Ecto neural progenitor cell (in vitro differentiated cells): ENCODE results near the gene CDHR1.
A peak's percentile ranks its signal among the peaks of the same experiment; 100 is the strongest.

Experiments
- DNase-seq: peaks from one replicate; pipeline ENCODE4 v3.0.0-alpha.2; 2018; ENCODE audit warnings: low spot score

CDHR1 gene

DNA sequence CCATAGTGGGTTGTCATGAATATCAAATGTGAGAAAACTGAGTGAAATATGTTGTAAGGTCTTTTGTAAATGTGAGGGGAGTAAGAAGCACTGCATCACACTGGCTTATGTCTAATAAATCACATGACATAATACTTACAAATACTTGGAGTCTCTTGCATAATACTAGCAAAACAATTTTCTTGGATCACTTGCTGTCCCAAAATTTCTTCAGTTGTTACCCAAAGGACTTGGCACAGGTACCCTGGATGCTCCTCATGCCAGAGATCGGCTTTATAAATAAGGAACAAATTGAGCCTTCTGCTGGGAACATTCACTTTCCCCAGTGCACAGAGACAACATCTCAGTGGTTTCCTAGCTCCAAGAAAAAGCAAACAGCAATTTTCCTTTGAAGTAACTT lies 36.0 kb downstream of the CDHR1 start:
- DNase-seq = no peak

DNA sequence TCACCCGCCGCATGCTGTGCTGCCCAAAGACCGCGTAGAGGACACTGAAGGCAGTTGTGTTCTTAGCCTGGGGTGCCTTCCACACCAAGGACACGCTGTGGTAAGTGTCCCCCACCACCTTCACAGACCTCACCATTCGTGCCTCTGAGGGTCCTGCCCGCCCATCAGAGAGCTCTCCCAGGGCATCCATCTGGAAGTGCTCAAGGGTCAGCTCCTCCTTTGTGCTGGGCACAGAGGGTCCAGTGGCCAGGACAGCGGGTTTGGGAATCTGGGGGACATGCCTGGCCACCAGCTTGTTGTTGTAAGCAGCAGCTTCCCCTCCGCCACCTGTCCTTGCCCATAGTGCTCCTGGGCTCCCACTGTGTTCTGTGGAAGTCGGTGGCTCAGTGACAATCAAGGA lies 38.0 kb downstream of the CDHR1 start:
- no peak for DNase-seq

DNA sequence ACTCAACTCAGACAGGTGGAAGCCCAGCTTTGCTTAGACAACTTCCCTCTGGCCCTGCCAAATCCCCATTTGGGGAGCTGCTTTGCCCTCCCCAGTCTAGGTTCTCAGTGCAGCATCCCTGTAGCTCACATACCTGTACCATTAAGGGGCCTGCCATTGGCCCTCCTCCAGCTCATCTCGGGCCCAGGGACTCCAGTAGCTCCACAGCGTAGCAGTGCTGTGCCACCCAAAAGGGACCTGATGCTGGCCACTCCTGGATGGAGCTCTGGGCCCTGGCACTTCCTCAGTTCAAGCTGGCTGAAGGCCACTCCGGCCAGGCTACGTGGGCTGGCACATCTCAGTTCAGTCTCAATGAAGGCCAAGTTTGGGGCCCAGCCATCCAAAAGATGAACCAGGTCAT lies 39.6 kb downstream of the CDHR1 start:
- DNase-seq = no peak

DNA sequence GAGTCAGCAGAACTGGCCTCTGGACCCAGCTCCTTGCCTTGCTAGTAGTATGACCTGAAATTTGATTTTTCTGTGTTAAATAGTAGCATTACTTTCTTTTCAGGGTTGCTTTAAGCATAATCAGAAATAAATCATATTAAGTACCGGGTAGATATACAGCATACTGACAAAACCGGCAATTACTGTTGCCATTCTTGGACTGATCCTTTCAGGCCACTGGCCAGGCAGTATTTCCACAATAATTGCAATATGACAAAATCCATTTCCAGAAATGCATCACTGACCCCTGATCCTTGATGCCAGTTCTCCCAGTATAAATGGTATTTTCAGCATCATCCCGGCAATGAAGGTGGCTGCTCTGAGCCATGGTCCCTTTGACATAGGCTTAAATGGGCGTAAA lies 40.1 kb downstream of the CDHR1 start:
- DNase-seq = no peak

DNA sequence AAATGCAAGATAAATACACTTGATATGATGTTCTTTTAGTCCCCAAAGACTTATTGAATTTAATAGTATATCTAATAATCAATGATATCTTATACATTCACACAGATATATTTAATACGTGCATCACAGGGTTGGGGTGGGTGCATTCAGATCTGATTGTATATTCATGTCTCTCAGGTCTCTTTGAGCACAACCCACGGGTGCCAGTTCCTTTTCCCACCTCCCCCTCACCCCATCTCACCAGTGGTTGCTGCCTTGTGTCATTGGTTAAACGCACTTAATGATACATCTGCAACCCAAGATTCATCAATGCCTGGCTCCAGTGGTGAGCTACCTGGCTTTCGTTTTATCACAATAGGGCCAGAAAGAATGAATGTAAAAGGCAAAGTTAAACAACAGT lies 40.8 kb downstream of the CDHR1 start:
- DNase-seq = no peak

DNA sequence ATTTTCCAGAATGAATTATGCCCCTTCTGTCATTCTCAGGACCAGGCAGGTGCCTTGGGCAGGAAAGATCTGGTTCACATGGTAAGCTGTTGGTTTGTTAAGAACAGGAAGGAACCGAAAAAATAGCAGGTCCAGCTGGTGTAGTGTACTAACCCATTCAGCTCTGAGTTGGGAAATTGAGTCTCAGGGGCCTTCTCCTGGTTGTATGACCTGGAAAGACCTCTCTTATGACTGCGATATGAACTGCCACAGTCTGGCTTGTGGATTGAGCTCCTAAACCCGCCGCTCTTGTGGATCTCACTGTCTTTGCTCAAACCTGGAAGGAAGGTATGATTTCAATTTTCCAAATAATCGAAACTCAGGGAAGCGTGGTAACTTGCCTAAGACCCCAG lies 42.5 kb downstream of the CDHR1 start:
- DNase-seq = no peak

DNA sequence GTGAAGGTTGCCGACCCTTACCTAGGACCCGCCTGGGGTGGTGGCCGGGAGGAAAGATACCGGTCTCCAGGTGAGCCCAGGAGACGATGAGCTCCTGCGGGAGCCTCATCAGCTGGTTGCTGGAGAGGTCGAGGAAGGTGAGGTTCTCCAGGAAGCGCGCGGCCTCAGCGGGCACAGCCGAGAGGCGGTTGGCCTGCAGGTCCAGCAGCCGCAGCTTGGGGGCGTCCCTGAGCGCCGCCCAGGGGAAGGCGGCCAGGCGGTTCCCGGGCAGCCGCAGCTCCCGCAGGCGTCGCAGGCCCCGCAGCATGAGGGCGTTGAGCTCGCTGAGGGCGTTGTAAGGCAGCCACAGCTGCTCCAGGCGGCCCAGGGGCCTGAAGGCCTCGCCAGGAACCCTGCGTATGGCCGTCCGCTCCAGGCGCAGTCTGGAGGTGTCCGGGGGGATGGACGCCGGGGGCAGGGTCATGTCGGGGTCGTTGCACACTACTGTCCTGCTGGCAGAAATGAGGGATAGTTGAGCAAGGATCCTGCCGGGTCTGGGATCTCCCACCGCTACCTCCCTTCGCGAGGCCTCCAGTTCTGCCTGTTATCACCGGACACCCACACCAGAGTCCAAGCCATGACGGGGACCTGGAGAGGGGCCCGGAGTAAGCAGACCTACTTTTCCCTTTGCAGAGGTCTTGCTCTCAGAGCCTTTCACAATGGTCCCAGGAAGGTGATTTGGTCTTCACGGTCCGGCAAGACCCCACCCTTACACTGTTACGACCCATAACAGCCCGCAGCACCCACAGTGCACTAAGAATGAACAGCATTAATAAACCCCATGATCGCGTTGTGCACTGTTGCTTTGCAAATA lies 43.1 kb downstream of the CDHR1 start:
- peak; percentile 78 for DNase-seq

DNA sequence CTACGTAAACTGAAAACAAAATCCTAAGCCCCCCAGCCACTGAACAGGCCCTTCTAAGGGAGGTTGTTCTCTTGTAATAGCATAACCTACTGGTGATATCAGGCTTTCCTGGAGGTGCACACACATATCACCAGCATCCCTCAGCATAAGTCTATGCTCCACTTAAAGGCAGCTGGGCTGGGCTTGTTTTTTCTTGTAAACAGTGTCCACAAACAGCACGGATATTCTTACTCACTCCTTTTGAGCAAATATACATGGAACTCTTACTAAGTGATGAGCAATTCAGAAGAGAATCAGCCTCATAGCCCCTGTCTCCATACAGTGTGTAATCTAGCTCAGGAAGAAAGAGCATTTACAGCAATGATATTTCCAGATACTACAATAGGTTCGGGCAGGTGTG lies 44.6 kb downstream of the CDHR1 start:
- no peak for DNase-seq

DNA sequence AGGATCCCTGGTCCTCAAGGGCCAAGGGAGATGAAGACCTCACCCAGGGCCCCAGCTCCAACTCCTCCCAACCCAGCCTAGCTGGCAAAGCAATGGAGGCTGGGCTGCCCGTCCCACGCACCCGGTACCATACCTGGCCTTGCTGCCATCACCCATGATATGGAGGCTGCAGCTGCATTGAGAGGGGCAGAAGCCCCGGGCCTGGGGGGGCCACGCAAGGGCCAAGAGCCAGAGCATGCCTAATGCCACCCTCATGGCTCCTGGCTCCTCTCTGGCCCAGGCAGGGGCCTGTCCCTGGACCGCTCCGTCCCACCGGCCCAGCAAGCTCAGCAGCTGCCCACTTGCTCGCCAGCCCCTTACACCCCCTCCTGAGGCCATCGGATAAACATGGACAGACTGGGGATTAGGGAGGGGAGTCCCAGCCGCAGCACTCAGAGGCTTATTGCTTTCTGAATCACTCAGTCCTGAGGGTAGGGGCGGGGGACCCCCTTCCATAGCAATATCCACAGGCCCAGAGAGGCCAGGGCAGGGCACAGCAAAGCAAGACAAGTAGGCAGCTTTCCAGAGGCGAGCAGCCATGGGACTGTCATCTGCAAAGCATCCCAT lies 47.0 kb downstream of the CDHR1 start, which contains the start of gene LRIT1:
LRIT1 (minus strand) TSS at position 362 of the 606 bp plus-strand sequence; CDS start at position 255, 107 bp downstream.
- DNase-seq = no peak

DNA sequence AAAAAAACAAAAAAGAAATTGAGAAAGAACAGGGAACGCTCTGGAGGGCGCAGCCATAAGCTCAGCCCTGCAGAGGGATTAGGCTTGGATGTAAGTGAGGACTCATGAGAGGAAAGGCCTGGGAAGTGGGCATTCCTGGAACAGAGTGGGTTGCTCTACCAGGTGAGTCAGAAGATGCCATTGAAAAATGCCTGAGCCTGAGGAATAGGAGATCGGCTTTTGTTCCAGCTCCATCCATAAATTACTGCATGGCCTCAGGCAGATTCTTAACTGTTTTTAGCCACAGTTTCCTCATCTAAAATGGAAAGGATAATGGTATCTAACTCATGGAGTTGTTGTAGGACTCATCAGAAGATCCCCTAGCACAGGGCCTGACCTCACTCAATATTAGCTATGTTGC lies 49.4 kb downstream of the CDHR1 start:
- no peak for DNase-seq

DNA sequence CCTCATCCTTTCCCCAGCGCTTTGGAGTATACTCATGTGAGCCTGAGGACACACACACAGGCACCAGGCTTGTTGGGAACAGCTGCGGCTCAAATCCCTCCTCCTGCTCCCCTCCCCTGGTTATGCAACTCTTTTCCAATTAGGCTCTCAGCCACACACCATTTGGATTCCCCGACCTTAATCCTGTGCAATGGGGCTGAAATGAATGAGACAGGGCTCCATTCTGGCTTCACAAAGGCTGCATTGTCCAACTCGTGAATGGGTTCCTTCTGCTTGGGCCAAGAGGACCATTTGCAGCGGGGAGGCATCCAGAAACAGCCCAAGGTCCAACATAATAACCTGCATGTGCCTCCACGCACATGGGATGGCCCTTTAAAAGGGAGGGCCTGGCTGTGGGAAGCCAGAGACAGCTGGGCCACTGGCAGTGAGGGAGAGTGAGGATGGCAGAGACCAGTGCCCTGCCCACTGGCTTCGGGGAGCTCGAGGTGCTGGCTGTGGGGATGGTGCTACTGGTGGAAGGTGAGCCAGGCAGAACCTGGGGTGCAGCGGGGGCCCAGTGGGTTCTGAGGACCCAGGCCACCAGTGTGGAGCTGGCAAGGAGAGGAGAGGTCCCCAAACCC lies 50.4 kb downstream of the CDHR1 start, which contains the start of gene RGR:
RGR (plus strand) TSS at position 403 of the 620 bp plus-strand sequence; CDS start at position 441, 38 bp downstream.
- DNase-seq = peak; percentile 71

DNA sequence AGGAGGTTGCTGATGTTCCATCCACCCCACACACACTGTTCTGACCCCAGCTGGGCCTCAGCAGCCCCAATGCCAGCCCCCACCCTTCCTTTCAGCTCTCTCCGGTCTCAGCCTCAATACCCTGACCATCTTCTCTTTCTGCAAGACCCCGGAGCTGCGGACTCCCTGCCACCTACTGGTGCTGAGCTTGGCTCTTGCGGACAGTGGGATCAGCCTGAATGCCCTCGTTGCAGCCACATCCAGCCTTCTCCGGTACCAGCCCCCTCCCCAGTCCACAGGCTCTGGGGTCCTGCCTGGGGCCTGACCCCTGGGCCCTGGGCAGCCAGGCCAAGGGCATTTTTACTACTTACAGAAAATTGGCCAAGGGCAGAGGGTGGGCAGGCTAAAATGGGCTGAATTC lies 53.2 kb downstream of the CDHR1 start:
- DNase-seq = no peak

DNA sequence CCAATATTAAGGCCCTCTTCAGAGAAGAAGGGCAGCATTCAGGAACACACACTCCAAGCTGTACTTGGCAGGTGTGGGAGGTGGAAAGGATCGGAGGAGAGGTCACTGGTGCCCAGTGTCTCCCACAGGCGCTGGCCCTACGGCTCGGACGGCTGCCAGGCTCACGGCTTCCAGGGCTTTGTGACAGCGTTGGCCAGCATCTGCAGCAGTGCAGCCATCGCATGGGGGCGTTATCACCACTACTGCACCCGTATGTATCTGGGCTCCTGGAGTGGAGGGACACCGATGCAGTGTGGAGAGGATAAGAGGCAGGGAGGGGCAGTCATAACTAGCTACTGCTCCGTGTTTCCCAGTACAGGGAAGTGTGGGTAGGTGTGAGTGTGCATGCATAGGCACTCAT lies 54.5 kb downstream of the CDHR1 start:
- DNase-seq = no peak

DNA sequence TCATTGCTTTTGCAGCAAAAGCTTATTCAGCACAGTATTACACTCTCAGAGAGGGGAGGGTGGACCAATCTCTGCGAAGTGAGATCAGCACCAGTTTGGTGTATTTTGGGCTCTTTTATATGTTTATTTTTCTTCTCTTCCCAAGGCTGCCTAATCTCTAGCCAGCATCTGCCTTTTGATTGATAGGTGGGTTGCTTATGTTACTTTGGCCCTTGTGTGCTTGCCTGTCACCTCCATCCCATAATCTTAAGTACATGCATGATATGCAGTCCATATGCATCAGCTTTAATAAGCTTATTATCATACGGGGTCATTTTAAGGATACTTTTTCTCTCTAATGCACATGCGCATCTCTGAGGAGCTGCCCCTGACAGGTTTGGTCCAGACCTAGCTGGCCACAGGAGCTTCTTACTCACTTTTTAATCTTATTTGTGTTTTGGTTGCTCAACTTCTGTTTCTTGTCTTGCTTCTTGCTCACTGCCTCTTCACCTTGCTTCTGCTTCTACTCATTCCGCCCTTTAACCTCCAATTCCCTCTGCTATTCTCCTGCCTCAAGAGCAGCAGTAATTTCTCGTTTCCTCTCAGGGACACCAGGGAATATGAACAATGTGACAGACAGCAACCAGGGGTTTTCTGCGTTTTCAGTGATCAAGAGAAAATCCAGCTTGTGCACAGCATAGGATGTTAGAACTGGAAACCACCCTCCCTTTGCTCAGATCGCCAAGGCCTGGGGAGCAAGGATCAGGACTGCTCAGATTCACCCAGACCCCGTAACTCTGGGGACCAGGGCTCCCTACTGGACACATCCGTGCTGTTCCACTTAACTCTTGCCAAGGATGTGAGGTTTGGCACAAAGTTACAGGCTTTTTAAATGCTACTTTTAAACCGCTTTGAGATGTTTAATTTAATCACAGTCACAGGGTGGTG lies 60.5 kb downstream of the CDHR1 start:
- DNase-seq = peak; percentile 28

DNA sequence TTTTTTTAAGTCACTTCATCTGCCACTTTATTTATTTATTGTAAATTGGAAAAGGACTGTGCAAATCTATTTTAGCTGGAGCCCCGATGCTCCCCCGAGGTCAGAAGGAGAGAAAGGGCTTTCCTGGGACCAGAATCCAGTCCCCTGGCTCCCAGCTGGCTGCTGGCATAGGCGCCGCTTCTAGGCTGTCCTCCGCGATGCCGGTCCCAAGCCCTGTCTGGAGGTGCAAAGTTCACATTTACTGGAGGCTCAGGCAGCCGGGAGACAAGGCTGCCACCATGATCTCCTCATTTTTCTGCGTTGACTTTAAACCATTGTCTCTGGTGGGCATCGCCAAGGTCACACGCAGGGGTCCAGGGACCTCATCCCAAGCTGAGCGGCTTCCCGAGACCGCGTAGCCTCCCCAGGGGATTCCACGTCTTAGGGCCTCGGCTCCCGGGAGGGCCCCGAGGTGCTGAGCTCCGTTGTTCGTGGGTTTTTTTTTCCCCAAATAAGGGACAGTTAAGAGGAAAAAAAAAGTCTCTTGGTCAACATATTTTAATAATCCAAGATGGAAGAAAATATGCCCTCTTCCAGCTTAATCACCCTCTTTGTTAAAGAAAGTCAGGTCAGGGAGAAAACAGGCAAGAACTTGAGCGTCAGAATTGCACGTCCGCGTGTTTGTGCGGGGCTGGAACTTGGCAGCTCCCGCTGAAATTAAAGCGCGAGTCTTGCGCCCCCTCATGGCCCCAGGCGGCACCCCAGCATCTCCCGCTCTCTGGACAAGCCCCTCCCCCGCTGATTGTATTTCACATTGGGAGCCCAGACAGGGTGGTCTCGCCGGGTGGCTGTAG lies 62.4 kb downstream of the CDHR1 start:
- peak; percentile 84 for DNase-seq

DNA sequence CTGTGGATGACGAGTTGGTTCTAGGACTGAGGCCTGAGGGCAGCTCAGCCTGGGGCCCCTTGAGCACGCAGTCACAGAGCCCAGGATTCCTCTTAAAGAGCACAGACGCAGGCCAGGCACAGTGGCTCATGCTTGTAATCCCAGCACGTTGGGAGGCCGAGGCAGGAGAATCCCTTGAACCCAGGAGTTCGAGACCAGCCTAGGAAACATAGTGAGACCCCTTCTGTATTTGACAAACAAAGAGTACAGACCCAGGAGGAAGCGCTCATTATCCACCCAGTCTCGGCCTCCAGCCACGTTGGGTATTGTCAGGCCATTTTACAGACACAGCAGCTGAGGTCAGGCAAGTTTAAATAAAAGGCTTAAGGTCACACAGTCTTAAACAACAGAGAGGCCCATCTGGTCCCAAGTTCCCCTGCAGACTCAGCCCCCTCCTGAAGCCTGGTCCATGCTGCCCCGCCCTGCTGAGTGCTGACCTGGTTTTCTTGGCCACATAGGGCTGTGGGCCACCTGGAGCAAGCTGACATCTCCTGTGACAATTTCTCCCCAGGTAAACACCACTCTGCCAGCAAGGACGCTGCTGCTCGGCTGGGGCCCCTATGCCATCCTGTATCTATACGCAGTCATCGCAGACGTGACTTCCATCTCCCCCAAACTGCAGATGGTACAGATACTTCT lies 63.1 kb downstream of the CDHR1 start:
- no peak for DNase-seq

DNA sequence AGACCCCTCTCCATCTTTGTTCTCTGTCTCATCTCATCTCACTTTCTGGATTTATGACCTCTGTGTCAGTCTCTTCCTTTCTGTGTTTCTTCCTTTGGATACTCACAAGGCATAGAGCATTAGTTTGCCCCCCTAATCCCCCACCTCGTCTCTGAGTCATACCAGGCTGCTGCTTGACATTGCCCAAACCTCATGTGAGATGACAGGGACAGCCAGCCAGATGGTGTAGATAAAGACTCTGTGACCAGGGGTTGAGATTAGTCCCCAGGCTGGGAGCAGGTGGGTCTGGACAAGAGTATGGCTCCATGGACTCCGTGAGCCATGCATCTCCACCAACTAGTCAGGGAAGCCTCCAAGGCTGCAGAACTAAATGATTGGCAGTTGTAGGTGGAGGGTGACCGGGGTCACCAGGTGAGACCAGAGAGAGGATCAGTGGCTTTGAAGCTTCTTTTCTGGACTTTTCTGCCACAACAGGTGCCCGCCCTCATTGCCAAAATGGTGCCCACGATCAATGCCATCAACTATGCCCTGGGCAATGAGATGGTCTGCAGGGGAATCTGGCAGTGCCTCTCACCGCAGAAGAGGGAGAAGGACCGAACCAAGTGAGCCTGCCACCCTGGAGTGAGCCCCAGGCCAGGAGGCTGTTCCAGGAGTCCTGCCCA lies 63.8 kb downstream of the CDHR1 start:
- peak; percentile 27 for DNase-seq

DNA sequence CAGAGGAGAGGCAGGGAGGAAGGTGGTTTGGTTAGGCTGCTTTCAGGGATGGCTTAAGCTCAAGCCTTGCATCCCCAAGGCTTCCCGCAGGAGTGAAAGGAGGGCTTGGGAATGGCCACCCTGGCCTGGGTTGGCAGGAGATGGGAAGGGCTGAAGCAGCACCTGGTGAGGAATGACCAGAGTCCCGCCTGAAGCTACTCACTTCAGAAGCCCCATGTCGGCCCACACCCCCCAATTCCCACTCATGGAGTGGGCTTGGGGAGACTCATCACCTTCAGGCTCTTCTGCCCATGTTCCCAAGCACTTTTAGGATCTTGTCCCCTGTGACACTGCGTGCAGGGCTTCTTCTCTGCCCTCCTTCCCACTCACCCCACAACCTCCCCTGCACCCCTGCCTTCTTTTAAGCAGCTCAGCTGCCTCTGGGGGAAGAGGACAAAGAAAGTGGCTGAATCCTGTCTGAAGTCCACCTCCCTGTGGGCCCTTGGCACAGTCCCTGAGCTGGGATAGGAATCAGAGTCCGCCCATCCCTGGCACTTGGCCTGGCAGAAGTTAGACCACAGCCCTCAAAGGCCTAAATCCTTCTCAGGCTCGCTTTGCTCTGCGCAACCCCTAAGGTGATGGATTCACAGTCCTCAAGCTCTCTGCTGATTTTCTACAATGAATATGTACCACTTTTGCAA lies 67.0 kb downstream of the CDHR1 start:
- peak; percentile 24 for DNase-seq
